IMR-90 (cell line): ENCODE measurements around the gene OPCML. TPM values are rescaled to one million over a fixed set of nuclear protein-coding genes. Genes with fewer than 3 reads are reported as not detected.

Experiments
- ATAC-seq: fragments of 200-7000 bp; cut with Tn5 transposase; 2 replicates; pipeline ENCODE4 v1.9.1; 2020; ENCODE audit warnings: low read depth, mild to moderate bottlenecking, moderate library complexity
- BruUV-seq: library from RNA; stranded (reverse); fragments of 400-500 nt; replicated peaks from 2 replicates; lab custom pipeline; 2021; lab: Mats Ljungman, UMichigan
- CTCF ChIA-PET: fragments of 300-600 bp; formaldehyde crosslinking; extraction: SDS; loops from one replicate; lab custom pipeline; 2021; ENCODE audit warnings: antibody characterized with exemption; lab: Yijun Ruan, JAX
- POLR2A ChIA-PET: fragments of 300-600 bp; sonication (Branson Sonifier 250); formaldehyde crosslinking; loops from one replicate; lab custom pipeline; 2022; ENCODE audit warnings: antibody characterized with exemption; ENCODE audit not compliant: unreplicated experiment; lab: Charles Lee
- DNase-seq: peaks from one replicate; pipeline ENCODE4 v3.0.0; 2013
- H2AFZ ChIP-seq: replicated peaks from 2 replicates; pipeline ENCODE3; 2013; ENCODE audit warnings: low read length, mild to moderate bottlenecking; ENCODE audit not compliant: poor library complexity
- H2AK5ac ChIP-seq: 2 replicates; pipeline ENCODE4 v1.6.1; 2013; ENCODE audit warnings: low read depth, low read length, inconsistent platforms
- H2AK9ac ChIP-seq: replicated peaks from 2 replicates; pipeline ENCODE3; 2013; ENCODE audit warnings: mild to moderate bottlenecking, low read depth, low read length, moderate library complexity; ENCODE audit not compliant: poor library complexity
- H2BK120ac ChIP-seq: 2 replicates; pipeline ENCODE4 v1.6.1; 2013; ENCODE audit warnings: low read depth, low read length, inconsistent platforms
- H2BK15ac ChIP-seq: 3 replicates; pipeline ENCODE4 v1.6.1; 2013; ENCODE audit warnings: low read depth, low read length, inconsistent platforms
- H2BK20ac ChIP-seq: 2 replicates; pipeline ENCODE4 v1.6.1; 2013; ENCODE audit warnings: low read depth, mild to moderate bottlenecking, inconsistent platforms, low read length, moderate library complexity
- H2BK5ac ChIP-seq: 2 replicates; pipeline ENCODE4 v1.6.1; 2013; ENCODE audit warnings: mild to moderate bottlenecking, low read depth, low read length, inconsistent platforms; ENCODE audit not compliant: poor library complexity, severe bottlenecking
- H3K14ac ChIP-seq: replicated peaks from 2 replicates; pipeline ENCODE4 v1.6.1; 2013; ENCODE audit warnings: low read depth, low read length, inconsistent platforms
- H3K18ac ChIP-seq: 2 replicates; pipeline ENCODE4 v1.6.1; 2013; ENCODE audit warnings: low read depth, low read length, control low read depth
- H3K23ac ChIP-seq: 2 replicates; pipeline ENCODE4 v1.6.1; 2013; ENCODE audit warnings: low read depth, low read length, inconsistent platforms
- H3K27ac ChIP-seq: 2 replicates; pipeline ENCODE4 v1.5.1; 2013; ENCODE audit warnings: mild to moderate bottlenecking, control low read depth, low read length; ENCODE audit not compliant: insufficient read depth
- H3K27me3 ChIP-seq: 2 replicates; pipeline ENCODE4 v1.6.1; 2013; ENCODE audit warnings: low read length; ENCODE audit not compliant: control insufficient read depth, insufficient read depth
- H3K36me3 ChIP-seq: 2 replicates; pipeline ENCODE4 v1.6.1; 2013; ENCODE audit warnings: low read length, mixed read lengths; ENCODE audit not compliant: control insufficient read depth, insufficient read depth
- H3K4ac ChIP-seq: 2 replicates; pipeline ENCODE4 v1.6.1; 2013; ENCODE audit warnings: low read depth, low read length, inconsistent platforms
- H3K4me1 ChIP-seq: 2 replicates; pipeline ENCODE4 v1.6.1; 2013; ENCODE audit warnings: low read length, mixed read lengths; ENCODE audit not compliant: control insufficient read depth, insufficient read depth
- H3K4me2 ChIP-seq: 2 replicates; pipeline ENCODE4 v1.6.1; 2013; ENCODE audit warnings: low read depth, mild to moderate bottlenecking, control low read depth, low read length, moderate library complexity
- H3K4me3 ChIP-seq: 2 replicates; pipeline ENCODE4 v1.5.1; 2013; ENCODE audit warnings: low read depth, mild to moderate bottlenecking, control low read depth, low read length, moderate library complexity; ENCODE audit not compliant: insufficient read depth
- H3K56ac ChIP-seq: 2 replicates; pipeline ENCODE4 v1.6.1; 2013; ENCODE audit warnings: low read length, inconsistent platforms; ENCODE audit not compliant: insufficient read depth; ENCODE audit errors: extremely low read depth
- H3K79me1 ChIP-seq, 2 experiments: 2 replicates each; pipeline ENCODE4 v1.6.1; 2013; ENCODE audit warnings: low read length in 2 of 2, inconsistent platforms in 1 of 2, low read depth in 1 of 2
- H3K9ac ChIP-seq: 2 replicates; pipeline ENCODE4 v1.6.1; 2013; ENCODE audit warnings: low read depth, low read length, control low read depth
- H3K9me1 ChIP-seq: 2 replicates; pipeline ENCODE4 v1.6.1; 2013; ENCODE audit warnings: low read length, inconsistent platforms; ENCODE audit not compliant: insufficient read depth
- H3K9me3 ChIP-seq: 2 replicates; pipeline ENCODE4 v1.6.1; 2013; ENCODE audit warnings: low read length; ENCODE audit not compliant: control insufficient read depth, insufficient read depth
- H4K20me1 ChIP-seq: 2 replicates; pipeline ENCODE4 v1.6.1; 2013; ENCODE audit warnings: low read length, inconsistent platforms; ENCODE audit not compliant: insufficient read depth
- H4K5ac ChIP-seq: 2 replicates; pipeline ENCODE4 v1.6.1; 2013; ENCODE audit warnings: mild to moderate bottlenecking, low read depth, low read length, control low read depth
- H4K8ac ChIP-seq, 2 experiments: 2 replicates each; pipeline ENCODE4 v1.6.1; 2013; ENCODE audit warnings: low read depth in 2 of 2, low read length in 2 of 2, control low read depth in 1 of 2, inconsistent platforms in 1 of 2
- H4K91ac ChIP-seq: 2 replicates; pipeline ENCODE4 v1.6.1; 2013; ENCODE audit warnings: low read depth, low read length, inconsistent platforms; ENCODE audit not compliant: insufficient read depth
- BHLHE40 ChIP-seq: fragments of 150-350 bp; IDR thresholded peaks from 2 replicates; pipeline ENCODE4 v1.6.1; 2016; ENCODE audit warnings: mild to moderate bottlenecking, low read depth, low read length
- CEBPB ChIP-seq: IDR thresholded peaks from 2 replicates; pipeline ENCODE4 v1.6.1; 2012; ENCODE audit warnings: low read depth, low read length, improper control_type of control experiment
- CHD1 ChIP-seq: IDR thresholded peaks from 2 replicates; pipeline ENCODE4 v1.6.1; 2012; ENCODE audit warnings: low read depth, low read length, improper control_type of control experiment
- CTCF ChIP-seq: conservative IDR thresholded peaks from 2 replicates; pipeline ENCODE4 v1.5.1; 2012; ENCODE audit warnings: mild to moderate bottlenecking, low read depth, low read length, improper control_type of control experiment
- ELK1 ChIP-seq: fragments of 150-350 bp; IDR thresholded peaks from 2 replicates; pipeline ENCODE4 v1.6.1; 2016; ENCODE audit warnings: low read depth, mild to moderate bottlenecking, low read length, moderate library complexity, borderline replicate concordance
- FOS ChIP-seq: fragments of 150-350 bp; IDR thresholded peaks from 2 replicates; pipeline ENCODE4 v1.6.1; 2016; ENCODE audit warnings: low read depth, low read length
- MAFK ChIP-seq: IDR thresholded peaks from 2 replicates; pipeline ENCODE4 v1.6.1; 2012; ENCODE audit warnings: low read depth, low read length, improper control_type of control experiment
- MAZ ChIP-seq: IDR thresholded peaks from 2 replicates; pipeline ENCODE4 v1.6.1; 2012; ENCODE audit warnings: low read depth, mild to moderate bottlenecking, low read length, improper control_type of control experiment, moderate library complexity, borderline replicate concordance
- MXI1 ChIP-seq: IDR thresholded peaks from 2 replicates; pipeline ENCODE4 v1.6.1; 2012; ENCODE audit warnings: low read depth, mild to moderate bottlenecking, low read length, moderate library complexity, borderline replicate concordance
- NFE2L2 ChIP-seq: fragments of 150-350 bp; IDR thresholded peaks from 2 replicates; pipeline ENCODE4 v1.6.1; 2016; ENCODE audit warnings: low read depth, mild to moderate bottlenecking, low read length
- POLR2A ChIP-seq: IDR thresholded peaks from 2 replicates; pipeline ENCODE4 v1.6.1; 2012; ENCODE audit warnings: mild to moderate bottlenecking, low read depth, low read length
- RAD21 ChIP-seq: IDR thresholded peaks from 2 replicates; pipeline ENCODE4 v1.6.1; 2012; ENCODE audit warnings: low read length, improper control_type of control experiment
- RCOR1 ChIP-seq: IDR thresholded peaks from 2 replicates; pipeline ENCODE4 v1.6.1; 2012; ENCODE audit warnings: mild to moderate bottlenecking, low read length, improper control_type of control experiment; ENCODE audit not compliant: insufficient replicate concordance
- RFX5 ChIP-seq: IDR thresholded peaks from 2 replicates; pipeline ENCODE4 v1.8.0; 2012; ENCODE audit warnings: low read depth, mild to moderate bottlenecking, low read length, moderate library complexity
- SMC3 ChIP-seq: fragments of 150-350 bp; IDR thresholded peaks from 2 replicates; pipeline ENCODE4 v1.6.1; 2016; ENCODE audit warnings: low read depth, mild to moderate bottlenecking, antibody characterized with exemption, low read length, moderate library complexity
- USF2 ChIP-seq: fragments of 150-350 bp; IDR thresholded peaks from 2 replicates; pipeline ENCODE4 v1.6.1; 2017; ENCODE audit warnings: mild to moderate bottlenecking, antibody characterized with exemption, low read length, low read depth
- WGBS, 2 experiments: methylation state at CpG; one replicate each; pipeline versions ENCODE4 v1.1.5 to v1.1.7; 2013; ENCODE audit warnings: missing lambda C conversion rate in 2 of 2; ENCODE audit not compliant: insufficient read length in 1 of 2; ENCODE audit errors: extremely low coverage in 2 of 2; 5-methylcytosine and 5-hydroxymethylcytosine counted together
- dilution Hi-C: fragments of 300-500 bp; cut with HindIII; formaldehyde crosslinking; loops from one replicate; pipeline ENCODE4 v1.14.3; 2018; ENCODE audit warnings: low sequenced_read_pairs; ENCODE audit not compliant: unreplicated experiment
- in situ Hi-C: fragments of 300-500 bp; cut with MboI; formaldehyde crosslinking; loops from 3 replicates; pipeline ENCODE4 v1.14.3; 2019; ENCODE audit warnings: low sequenced_read_pairs, inconsistent platforms, mixed read lengths
- intact Hi-C: fragments of 100-400 bp; cut with micrococcal nuclease; formaldehyde crosslinking; loops from 2 replicates; pipeline ENCODE4 v1.10.0; 2022
- polyA plus RNA-seq, 3 experiments: library from polyadenylated mRNA; depleted of rRNA; stranded (reverse); fragments of >200 nt; gene quantifications; 2 replicates each; pipeline ENCODE4 v1.2.3, GENCODE V29; 2012; ENCODE audit warnings: low replicate concordance in 1 of 3
- total RNA-seq: library from RNA; depleted of rRNA; stranded (reverse); fragments of >200 nt; gene quantifications from 2 replicates; pipeline ENCODE4 v1.2.3, GENCODE V29; 2012

Gene OPCML
- total and polyA plus RNA-seq, 2 of the 4 experiments (the other 2 are of a cell fraction): under 0.01 to 2.6 TPM

GRCh38 chr11:132973686-132974085 is 558.6 kb downstream of the OPCML start:
- H3K4me2 ChIP-seq: no peak overlapping the region
- intact Hi-C loops: no loop called here
- no peak overlapping the region for H2BK5ac ChIP-seq
- dilution Hi-C loops: no loop called here
- no peak overlapping the region for H2BK120ac ChIP-seq
- in situ Hi-C loops: no loop called here
- no peak for TF ChIP-seq NFE2L2
- TF ChIP-seq MAZ: no peak
- TF ChIP-seq SMC3: no peak
- TF ChIP-seq CHD1: no peak
- TF ChIP-seq CTCF: no peak
- TF ChIP-seq FOS: no peak
- no peak for TF ChIP-seq RCOR1
- no peak for TF ChIP-seq USF2
- no peak for TF ChIP-seq RFX5
- TF ChIP-seq RAD21: no peak
- TF ChIP-seq MXI1: no peak
- no peak for TF ChIP-seq CEBPB
- TF ChIP-seq ELK1: no peak
- TF ChIP-seq BHLHE40: no peak
- no peak for TF ChIP-seq MAFK
- TF ChIP-seq POLR2A: no peak
- BruUV-seq: no TSS peak
- ATAC-seq (no peak), DNase-seq (no peak)
- no peak overlapping the region for H3K56ac ChIP-seq
- no peak overlapping the region for H3K27ac ChIP-seq
- ChIA-PET CTCF (no interaction called here), POLR2A (no interaction called here)
- H3K14ac ChIP-seq: no peak overlapping the region
- no peak overlapping the region for H3K4me3 ChIP-seq
- no peak overlapping the region for H2AFZ ChIP-seq
- no peaks in the 10 kb centered on the region for H3K79me1 ChIP-seq
- no peaks in the 10 kb centered on the region for H3K27me3 ChIP-seq
- no peak overlapping the region for H4K8ac ChIP-seq
- no peaks in the 10 kb centered on the region for H3K9me1 ChIP-seq
- H4K20me1 ChIP-seq: no peaks in the 10 kb centered on the region
- H3K4me1 ChIP-seq: no peaks in the 10 kb centered on the region
- 88% methylated on average over 1 of the region's 6 CpGs; no CpG with 5 or more reads in 1 of the 2 experiments for WGBS, 2 experiments
- H4K5ac ChIP-seq: no peak overlapping the region
- H3K23ac ChIP-seq: no peak overlapping the region
- H3K9ac ChIP-seq: no peak overlapping the region
- no peaks in the 10 kb centered on the region for H3K36me3 ChIP-seq
- H2AK5ac ChIP-seq: no peak overlapping the region
- no peak overlapping the region for H3K18ac ChIP-seq
- H2BK15ac ChIP-seq: no peak overlapping the region
- H3K4ac ChIP-seq: no peak overlapping the region
- H4K91ac ChIP-seq: no peak overlapping the region
- no peak overlapping the region for H2BK20ac ChIP-seq
- H3K9me3 ChIP-seq: no peaks in the 10 kb centered on the region
- H2AK9ac ChIP-seq: no peak overlapping the region
